ENCODE data around the gene GALNT11.

Gene GALNT11

DNA sequence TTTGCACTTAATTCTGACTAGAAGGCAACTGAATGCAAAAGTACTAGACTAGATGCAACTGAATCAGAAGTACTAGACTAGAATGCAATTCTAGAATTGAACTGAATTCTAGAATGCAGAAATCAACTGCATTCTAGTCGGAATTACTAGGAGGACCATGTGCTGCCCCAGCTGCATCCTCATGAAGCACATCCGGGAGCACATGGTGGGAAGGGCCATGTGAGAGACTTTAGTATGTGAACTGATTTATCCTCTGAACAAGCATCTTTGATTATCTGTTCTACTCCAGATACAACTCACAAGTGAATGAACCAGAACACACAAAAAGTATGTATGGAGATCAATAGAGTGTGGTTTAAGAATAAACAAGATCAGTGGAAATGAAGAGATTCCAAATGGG, 115.1 kb downstream of the GALNT11 start:
- DNase-seq (ENCODE audit: low read depth in 1 of 2, low spot score in 1 of 2) = no peak
- Histone ChIP-seq H3K4me3 (replicated peaks; ENCODE audit: insufficient read depth, low read length) (no peak overlapping the region), H3K27me3 (ENCODE audit: insufficient read depth, poor library complexity, severe bottlenecking) (no peaks in the 10 kb centered on the region), H3K27ac (replicated peaks) (no peak overlapping the region)
- TF ChIP-seq, protein P1, sequence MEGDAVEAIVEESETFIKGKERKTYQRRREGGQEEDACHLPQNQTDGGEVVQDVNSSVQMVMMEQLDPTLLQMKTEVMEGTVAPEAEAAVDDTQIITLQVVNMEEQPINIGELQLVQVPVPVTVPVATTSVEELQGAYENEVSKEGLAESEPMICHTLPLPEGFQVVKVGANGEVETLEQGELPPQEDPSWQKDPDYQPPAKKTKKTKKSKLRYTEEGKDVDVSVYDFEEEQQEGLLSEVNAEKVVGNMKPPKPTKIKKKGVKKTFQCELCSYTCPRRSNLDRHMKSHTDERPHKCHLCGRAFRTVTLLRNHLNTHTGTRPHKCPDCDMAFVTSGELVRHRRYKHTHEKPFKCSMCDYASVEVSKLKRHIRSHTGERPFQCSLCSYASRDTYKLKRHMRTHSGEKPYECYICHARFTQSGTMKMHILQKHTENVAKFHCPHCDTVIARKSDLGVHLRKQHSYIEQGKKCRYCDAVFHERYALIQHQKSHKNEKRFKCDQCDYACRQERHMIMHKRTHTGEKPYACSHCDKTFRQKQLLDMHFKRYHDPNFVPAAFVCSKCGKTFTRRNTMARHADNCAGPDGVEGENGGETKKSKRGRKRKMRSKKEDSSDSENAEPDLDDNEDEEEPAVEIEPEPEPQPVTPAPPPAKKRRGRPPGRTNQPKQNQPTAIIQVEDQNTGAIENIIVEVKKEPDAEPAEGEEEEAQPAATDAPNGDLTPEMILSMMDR (IDR thresholded peaks at IDR 0.05; ENCODE audit: insufficient read depth, low read length) = no peak
- TF ChIP-seq SPI1 (IDR thresholded peaks at IDR 0.05; ENCODE audit: borderline replicate concordance, low read depth) (no peak), GABPA (IDR thresholded peaks at IDR 0.05; ENCODE audit: low read depth) (no peak), POLR2AphosphoS5 (IDR thresholded peaks at IDR 0.05; ENCODE audit: low read depth) (no peak)
- TF ChIP-seq, protein P2, sequence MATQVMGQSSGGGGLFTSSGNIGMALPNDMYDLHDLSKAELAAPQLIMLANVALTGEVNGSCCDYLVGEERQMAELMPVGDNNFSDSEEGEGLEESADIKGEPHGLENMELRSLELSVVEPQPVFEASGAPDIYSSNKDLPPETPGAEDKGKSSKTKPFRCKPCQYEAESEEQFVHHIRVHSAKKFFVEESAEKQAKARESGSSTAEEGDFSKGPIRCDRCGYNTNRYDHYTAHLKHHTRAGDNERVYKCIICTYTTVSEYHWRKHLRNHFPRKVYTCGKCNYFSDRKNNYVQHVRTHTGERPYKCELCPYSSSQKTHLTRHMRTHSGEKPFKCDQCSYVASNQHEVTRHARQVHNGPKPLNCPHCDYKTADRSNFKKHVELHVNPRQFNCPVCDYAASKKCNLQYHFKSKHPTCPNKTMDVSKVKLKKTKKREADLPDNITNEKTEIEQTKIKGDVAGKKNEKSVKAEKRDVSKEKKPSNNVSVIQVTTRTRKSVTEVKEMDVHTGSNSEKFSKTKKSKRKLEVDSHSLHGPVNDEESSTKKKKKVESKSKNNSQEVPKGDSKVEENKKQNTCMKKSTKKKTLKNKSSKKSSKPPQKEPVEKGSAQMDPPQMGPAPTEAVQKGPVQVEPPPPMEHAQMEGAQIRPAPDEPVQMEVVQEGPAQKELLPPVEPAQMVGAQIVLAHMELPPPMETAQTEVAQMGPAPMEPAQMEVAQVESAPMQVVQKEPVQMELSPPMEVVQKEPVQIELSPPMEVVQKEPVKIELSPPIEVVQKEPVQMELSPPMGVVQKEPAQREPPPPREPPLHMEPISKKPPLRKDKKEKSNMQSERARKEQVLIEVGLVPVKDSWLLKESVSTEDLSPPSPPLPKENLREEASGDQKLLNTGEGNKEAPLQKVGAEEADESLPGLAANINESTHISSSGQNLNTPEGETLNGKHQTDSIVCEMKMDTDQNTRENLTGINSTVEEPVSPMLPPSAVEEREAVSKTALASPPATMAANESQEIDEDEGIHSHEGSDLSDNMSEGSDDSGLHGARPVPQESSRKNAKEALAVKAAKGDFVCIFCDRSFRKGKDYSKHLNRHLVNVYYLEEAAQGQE (IDR thresholded peaks at IDR 0.05; ENCODE audit: insufficient replicate concordance, low read depth) = no peak

DNA sequence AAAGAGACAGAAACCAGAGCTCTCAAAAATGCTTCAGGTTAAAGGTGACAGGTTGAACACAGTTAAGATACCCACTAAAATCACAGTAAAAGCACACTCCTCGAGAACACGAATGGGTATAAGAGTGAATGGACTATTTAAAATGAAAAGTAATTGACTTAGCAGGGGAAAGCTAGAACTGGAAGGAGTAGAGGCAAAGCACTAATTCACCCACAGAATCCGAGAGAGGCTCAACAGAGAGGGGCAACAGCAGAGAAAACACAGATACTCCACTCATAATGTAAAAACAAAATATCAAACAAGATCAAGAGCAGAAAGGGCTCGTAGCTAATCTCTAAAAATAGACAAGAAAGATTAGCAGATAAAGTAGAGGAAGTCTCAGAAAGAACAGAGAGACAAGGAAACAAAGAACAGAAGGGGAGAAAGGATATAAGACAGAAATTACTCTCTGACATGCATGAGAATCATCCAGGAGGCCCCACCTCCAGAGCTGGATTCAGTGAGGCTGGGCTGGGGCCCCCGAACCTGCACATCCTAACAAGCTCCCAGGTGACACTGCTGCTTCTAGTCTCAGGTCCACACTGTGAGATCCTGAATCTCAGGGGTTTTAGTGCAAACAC, 117.6 kb downstream of the GALNT11 start:
- Histone ChIP-seq H3K27me3 (ENCODE audit: insufficient read depth, poor library complexity, severe bottlenecking) (no peaks in the 10 kb centered on the region), H3K4me3 (replicated peaks; ENCODE audit: insufficient read depth, low read length) (no peak overlapping the region), H3K27ac (replicated peaks) (no peak overlapping the region)
- DNase-seq (ENCODE audit: low read depth in 1 of 2, low spot score in 1 of 2) = no peak
- TF ChIP-seq SPI1 (IDR thresholded peaks at IDR 0.05; ENCODE audit: borderline replicate concordance, low read depth) (no peak), POLR2AphosphoS5 (IDR thresholded peaks at IDR 0.05; ENCODE audit: low read depth) (no peak), GABPA (IDR thresholded peaks at IDR 0.05; ENCODE audit: low read depth) (no peak)
- TF ChIP-seq, protein P1 (IDR thresholded peaks at IDR 0.05; ENCODE audit: insufficient read depth, low read length) = no peak
- TF ChIP-seq, protein P2 (IDR thresholded peaks at IDR 0.05; ENCODE audit: insufficient replicate concordance, low read depth) = no peak

DNA sequence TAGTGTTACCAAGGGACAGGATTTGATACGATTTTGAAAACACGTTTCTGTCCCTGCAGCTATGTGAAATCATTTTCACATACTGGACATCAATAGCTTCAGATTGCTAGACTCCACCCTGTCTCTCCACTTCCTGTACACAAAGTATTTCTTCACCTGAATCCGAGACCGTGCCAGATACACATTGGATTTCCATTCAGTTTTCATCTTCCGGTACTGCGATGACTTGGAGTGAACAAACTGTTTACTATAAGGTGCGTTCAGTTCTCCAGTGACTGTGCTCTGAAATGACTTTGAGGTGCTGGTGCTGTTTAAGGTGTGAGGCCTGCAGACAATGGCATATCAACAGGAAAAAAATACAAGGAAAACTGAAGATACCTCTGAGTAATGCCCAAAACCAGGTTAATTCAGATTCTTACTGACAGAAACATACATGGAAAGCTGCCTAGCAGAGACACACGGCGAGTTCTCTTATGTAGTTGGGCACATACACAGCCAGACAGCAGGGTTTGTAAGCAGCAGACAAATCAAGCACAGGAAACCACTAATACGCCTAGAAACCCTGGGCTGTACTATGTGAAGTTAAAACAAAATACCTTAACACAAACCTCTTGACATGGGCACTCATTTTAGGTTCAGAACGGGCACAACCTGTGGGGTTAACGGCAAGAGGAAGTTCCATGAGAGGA, 119.2 kb downstream of the GALNT11 start:
- no peak overlapping the region for H3K27ac ChIP-seq (replicated peaks)
- no peak for DNase-seq (ENCODE audit: low read depth in 1 of 2, low spot score in 1 of 2)
- H3K27me3 ChIP-seq (ENCODE audit: insufficient read depth, poor library complexity, severe bottlenecking) = no peaks in the 10 kb centered on the region
- no peak overlapping the region for H3K4me3 ChIP-seq (replicated peaks; ENCODE audit: insufficient read depth, low read length)
- TF ChIP-seq GABPA (IDR thresholded peaks at IDR 0.05; ENCODE audit: low read depth) = no peak
- TF ChIP-seq, protein P1 (IDR thresholded peaks at IDR 0.05; ENCODE audit: insufficient read depth, low read length) = no peak
- no peak for TF ChIP-seq POLR2AphosphoS5 (IDR thresholded peaks at IDR 0.05; ENCODE audit: low read depth)
- TF ChIP-seq, protein P2 (IDR thresholded peaks at IDR 0.05; ENCODE audit: insufficient replicate concordance, low read depth) = no peak
- no peak for TF ChIP-seq SPI1 (IDR thresholded peaks at IDR 0.05; ENCODE audit: borderline replicate concordance, low read depth)
